Measurements from ENCODE around the gene CASS4.
A peak's percentile ranks its signal among the peaks of the same experiment; 100 is the strongest.
"Not testable (repeated sequence)": the region's sequence is repeated elsewhere in the genome, so short reads cannot be mapped to it uniquely, and the experiment has no call there.

The CASS4 gene

GRCh38 chr20:56388882-56389281 lies 23.2 kb upstream of the CASS4 start:
- Histone ChIP-seq H3K27ac (no peak overlapping the region), H3K4me1 (ENCODE audit: control insufficient read depth in 1 of 2, insufficient read depth in 1 of 2, low read depth in 1 of 2, low read length in 1 of 2) (peaks cover 21 to 25% of the 10 kb centered on the region in 2 experiments), H3K9me3 (no peaks in the 10 kb centered on the region), H3K27me3 (no peaks in the 10 kb centered on the region), H3K4me3 (ENCODE audit: low read depth in 1 of 2, low read length in 1 of 2) (no peak overlapping the region), H3K36me3 (peaks cover 21% of the 10 kb centered on the region)
- TF ChIP-seq, protein P1, sequence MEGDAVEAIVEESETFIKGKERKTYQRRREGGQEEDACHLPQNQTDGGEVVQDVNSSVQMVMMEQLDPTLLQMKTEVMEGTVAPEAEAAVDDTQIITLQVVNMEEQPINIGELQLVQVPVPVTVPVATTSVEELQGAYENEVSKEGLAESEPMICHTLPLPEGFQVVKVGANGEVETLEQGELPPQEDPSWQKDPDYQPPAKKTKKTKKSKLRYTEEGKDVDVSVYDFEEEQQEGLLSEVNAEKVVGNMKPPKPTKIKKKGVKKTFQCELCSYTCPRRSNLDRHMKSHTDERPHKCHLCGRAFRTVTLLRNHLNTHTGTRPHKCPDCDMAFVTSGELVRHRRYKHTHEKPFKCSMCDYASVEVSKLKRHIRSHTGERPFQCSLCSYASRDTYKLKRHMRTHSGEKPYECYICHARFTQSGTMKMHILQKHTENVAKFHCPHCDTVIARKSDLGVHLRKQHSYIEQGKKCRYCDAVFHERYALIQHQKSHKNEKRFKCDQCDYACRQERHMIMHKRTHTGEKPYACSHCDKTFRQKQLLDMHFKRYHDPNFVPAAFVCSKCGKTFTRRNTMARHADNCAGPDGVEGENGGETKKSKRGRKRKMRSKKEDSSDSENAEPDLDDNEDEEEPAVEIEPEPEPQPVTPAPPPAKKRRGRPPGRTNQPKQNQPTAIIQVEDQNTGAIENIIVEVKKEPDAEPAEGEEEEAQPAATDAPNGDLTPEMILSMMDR (IDR thresholded peaks at IDR 0.05): no peak

DNA sequence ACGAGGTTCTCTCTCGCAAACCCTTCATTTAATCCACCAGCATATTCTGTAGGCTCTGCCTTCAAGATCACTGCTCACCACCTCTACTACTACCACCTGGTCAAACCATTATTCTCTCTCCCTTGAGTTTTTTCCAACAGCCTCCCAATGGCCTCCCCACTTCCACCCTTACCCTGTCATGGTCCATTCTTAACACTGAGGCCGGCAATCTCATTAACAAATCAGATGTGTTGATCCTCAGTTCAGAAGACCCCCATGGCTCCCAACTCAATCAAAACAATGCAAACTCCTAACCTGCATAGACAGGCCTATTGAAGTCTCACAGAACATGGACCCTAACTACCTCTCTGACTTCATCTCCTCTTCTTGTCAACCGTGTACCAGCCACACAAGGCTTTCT lies 22.3 kb upstream of the CASS4 start:
- Histone ChIP-seq H3K4me1 (ENCODE audit: control insufficient read depth in 1 of 2, insufficient read depth in 1 of 2, low read depth in 1 of 2, low read length in 1 of 2) (peaks cover 25 to 26% of the 10 kb centered on the region in 2 experiments), H3K27ac (no peak overlapping the region), H3K27me3 (no peaks in the 10 kb centered on the region), H3K4me3 (ENCODE audit: low read depth in 1 of 2, low read length in 1 of 2) (no peak overlapping the region), H3K36me3 (peaks cover 16% of the 10 kb centered on the region), H3K9me3 (no peaks in the 10 kb centered on the region)
- TF ChIP-seq, protein P1 (IDR thresholded peaks at IDR 0.05): no peak

DNA sequence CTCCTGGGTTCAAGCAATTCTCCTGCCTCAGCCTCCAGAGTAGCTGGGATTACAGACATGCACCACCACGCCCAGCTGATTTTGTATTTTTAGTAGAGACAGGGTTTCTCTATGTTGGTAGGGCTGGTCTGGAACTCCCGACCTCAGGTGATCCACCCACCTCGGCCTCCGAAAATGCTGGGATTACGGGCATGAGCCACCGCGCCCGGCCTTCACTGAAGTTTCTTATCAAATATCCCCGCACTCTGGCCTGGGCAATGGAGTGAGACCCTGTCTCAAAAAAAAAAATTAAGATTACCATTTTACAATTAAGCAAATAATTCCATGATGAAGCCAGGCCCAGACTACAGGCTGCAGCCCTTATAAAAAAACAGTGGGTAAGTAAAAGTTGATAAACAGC lies 21.7 kb upstream of the CASS4 start:
- H3K4me1 ChIP-seq (ENCODE audit: control insufficient read depth in 1 of 2, insufficient read depth in 1 of 2, low read depth in 1 of 2, low read length in 1 of 2): peaks cover 25 to 26% of the 10 kb centered on the region in 2 experiments
- H3K27ac ChIP-seq; H3K27me3 ChIP-seq; H3K4me3 ChIP-seq (ENCODE audit: low read depth in 1 of 2, low read length in 1 of 2); H3K9me3 ChIP-seq: not testable (repeated sequence)
- H3K36me3 ChIP-seq: peaks cover 14% of the 10 kb centered on the region

GRCh38 chr20:56391037-56391436 lies 21.0 kb upstream of the CASS4 start:
- peak overlapping the region; percentile 93 for H3K27ac ChIP-seq
- H3K36me3 ChIP-seq: peaks cover 14% of the 10 kb centered on the region
- TF ChIP-seq, protein P1 (IDR thresholded peaks at IDR 0.05): no peak
- H3K4me1 ChIP-seq (ENCODE audit: control insufficient read depth in 1 of 2, insufficient read depth in 1 of 2, low read depth in 1 of 2, low read length in 1 of 2): peaks cover 25 to 26% of the 10 kb centered on the region in 2 experiments
- H3K9me3 ChIP-seq: no peaks in the 10 kb centered on the region
- H3K27me3 ChIP-seq: no peaks in the 10 kb centered on the region
- peak overlapping the region; percentile 69 to 95 for H3K4me3 ChIP-seq (ENCODE audit: low read depth in 1 of 2, low read length in 1 of 2)

DNA sequence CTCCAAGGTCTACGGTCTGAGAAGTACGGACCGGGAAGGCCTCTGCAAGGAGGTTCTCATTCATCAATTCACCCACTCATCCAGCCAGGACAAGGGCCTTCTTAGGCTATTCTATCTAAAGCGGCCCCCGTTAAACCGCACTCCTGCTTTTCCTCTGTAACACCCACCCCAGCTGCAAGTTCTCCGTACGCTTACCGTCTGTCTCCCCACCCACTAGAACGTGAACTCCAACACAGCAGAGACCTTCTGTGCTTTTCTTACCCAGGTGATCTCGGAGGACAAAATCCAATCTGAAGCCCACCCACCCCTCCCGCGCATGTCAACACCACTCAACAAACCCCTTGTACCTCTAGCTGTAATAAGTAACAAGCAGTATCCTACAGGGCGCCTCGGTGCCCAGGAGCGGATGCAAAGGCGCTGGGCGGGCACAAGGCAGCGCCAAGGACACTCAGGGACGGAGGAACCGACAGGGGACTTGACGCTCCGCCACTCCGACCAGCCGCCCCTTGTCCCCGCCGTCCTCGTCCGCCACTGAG lies 20.4 kb upstream of the CASS4 start:
- H3K36me3 ChIP-seq: peaks cover 15% of the 10 kb centered on the region
- H3K27me3 ChIP-seq: no peaks in the 10 kb centered on the region
- peak overlapping the region; percentile 69 to 95 for H3K4me3 ChIP-seq (ENCODE audit: low read depth in 1 of 2, low read length in 1 of 2)
- peaks cover 25 to 26% of the 10 kb centered on the region in 2 experiments for H3K4me1 ChIP-seq (ENCODE audit: control insufficient read depth in 1 of 2, insufficient read depth in 1 of 2, low read depth in 1 of 2, low read length in 1 of 2)
- peak overlapping the region; percentile 93 for H3K27ac ChIP-seq
- TF ChIP-seq, protein P1 (IDR thresholded peaks at IDR 0.05): no peak
- H3K9me3 ChIP-seq: no peaks in the 10 kb centered on the region

DNA sequence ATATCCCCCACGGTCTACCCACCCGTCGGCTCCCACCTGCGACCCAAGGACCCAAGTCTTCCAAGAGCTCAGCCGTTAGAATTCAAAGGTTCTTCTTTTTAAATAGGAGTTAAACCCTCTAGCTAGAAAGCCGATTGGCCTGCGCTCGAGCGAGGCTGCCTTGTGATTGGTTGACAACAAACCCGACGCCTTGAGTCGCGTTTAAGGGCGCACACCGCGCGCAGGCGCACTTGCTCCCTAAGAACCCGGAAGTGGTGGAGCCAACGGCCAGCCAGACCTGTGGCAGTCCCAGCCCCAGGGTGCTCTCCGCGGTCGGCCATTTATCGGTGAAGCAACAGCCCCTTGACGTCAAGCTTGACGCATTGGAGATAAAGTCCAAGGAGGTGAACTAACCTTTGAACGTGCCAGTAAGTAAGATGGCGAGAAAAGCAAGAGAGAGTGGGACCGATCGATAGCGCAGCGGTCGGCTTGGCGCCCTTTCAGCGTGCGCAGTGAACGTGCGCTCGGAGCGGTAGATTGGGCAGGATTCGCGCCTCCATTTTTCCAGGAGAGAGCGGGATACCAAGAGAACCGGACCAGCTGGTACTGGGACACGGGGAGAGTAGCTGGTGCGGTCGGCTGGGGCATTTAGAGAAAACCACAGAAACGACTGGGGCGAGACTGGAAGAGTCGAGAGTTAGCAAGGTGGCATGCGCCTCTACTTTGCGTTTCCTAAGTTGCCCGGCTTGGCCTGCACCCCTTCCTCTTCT lies 19.8 kb upstream of the CASS4 start, which contains the start of the genes AURKA and CSTF1:
AURKA (minus strand) TSS at position 84 of the 749 bp plus-strand sequence. CDS start 4,018 bp downstream, outside the sequence.
CSTF1 (plus strand) TSS at position 514 of the 749 bp plus-strand sequence. CDS start 2,908 bp downstream, outside the sequence.
- no peaks in the 10 kb centered on the region for H3K27me3 ChIP-seq
- no peaks in the 10 kb centered on the region for H3K9me3 ChIP-seq
- H3K36me3 ChIP-seq: peaks cover 22% of the 10 kb centered on the region
- peak within 1 kb of the TSS; percentile 69 to 95 for H3K4me3 ChIP-seq (ENCODE audit: low read depth in 1 of 2, low read length in 1 of 2)
- peaks cover 25 to 26% of the 10 kb centered on the region in 2 experiments for H3K4me1 ChIP-seq (ENCODE audit: control insufficient read depth in 1 of 2, insufficient read depth in 1 of 2, low read depth in 1 of 2, low read length in 1 of 2)
- H3K27ac ChIP-seq: peak within 1 kb of the TSS; percentile 93
- TF ChIP-seq, protein P1 (IDR thresholded peaks at IDR 0.05): peak; percentile 1
